HS-5 (cell line): ENCODE measurements around the gene FSCN2.
"Not testable (repeated sequence)": the region's sequence is repeated elsewhere in the genome, so short reads cannot be mapped to it uniquely, and the experiment has no call there.

ENCODE experiments used
- DNase-seq: peaks from one replicate; pipeline ENCODE4 v3.0.0-alpha.2; 2012; ENCODE audit warnings: low read depth

The FSCN2 gene

GRCh38 chr17:81526662-81527571 lies 1.3 kb upstream of the FSCN2 start:
- no peak for DNase-seq

DNA sequence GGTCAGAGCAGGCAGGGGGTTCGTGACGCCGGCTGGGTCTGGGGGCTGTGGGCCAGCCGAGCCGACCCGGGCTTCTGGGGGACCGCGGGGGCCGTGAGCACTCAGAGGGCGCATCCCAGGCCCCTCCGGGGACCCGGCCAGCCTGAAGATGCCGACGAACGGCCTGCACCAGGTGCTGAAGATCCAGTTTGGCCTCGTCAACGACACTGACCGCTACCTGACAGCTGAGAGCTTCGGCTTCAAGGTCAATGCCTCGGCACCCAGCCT lies 140 bp downstream of the FSCN2 start:
- DNase-seq, result no peak

DNA sequence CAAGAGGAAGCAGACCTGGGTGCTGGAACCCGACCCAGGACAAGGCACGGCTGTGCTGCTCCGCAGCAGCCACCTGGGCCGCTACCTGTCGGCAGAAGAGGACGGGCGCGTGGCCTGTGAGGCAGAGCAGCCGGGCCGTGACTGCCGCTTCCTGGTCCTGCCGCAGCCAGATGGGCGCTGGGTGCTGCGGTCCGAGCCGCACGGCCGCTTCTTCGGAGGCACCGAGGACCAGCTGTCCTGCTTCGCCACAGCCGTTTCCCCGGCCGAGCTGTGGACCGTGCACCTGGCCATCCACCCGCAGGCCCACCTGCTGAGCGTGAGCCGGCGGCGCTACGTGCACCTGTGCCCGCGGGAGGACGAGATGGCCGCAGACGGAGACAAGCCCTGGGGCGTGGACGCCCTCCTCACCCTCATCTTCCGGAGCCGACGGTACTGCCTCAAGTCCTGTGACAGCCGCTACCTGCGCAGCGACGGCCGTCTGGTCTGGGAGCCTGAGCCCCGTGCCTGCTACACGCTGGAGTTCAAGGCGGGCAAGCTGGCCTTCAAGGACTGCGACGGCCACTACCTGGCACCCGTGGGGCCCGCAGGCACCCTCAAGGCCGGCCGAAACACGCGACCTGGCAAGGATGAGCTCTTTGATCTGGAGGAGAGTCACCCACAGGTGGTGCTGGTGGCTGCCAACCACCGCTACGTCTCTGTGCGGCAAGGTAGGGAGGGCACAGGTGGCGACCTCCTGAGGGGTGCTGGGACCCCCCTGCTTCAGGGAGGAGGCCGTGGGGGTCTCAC lies 667 bp downstream of the FSCN2 start:
- no peak for DNase-seq

GRCh38 chr17:81529437-81529803 lies 1.2 kb downstream of the FSCN2 start:
- DNase-seq, result no peak

DNA sequence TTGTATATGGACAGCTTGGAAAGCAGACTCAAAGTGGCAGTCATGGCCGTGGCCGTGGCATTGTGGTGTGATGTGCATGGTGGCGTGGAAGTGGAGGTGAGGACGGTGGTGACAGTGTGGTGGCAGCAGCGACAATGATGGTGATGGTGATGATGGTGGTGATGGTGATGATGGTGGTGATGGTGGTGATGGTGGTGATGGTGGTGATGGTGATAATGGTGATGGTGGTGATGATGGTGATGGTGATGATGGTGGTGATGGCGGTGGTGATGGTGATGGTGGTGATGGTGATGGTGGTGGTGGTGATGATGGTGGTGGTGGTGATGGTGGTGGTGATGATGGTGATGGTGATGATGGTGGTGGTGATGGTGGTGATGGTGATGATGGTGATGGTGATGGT lies 2.8 kb downstream of the FSCN2 start:
- not testable (repeated sequence) for DNase-seq

DNA sequence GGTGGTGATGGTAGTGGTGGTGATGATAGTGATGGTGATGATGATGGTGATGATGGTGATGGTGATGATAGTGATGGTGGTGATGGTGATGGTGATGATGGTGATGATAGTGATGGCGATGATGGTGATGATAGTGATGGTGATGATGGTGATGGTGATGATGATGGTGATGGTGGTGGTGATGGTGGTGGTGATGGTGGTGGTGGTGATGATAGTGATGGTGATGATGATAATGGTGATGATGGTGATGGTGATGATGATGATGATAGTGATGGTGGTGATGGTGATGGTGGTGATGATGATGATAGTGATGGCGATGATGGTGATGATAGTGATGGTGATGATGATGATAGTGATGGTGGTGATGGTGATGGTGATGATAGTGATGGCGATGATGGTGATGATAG lies 3.8 kb downstream of the FSCN2 start:
- not testable (repeated sequence) for DNase-seq

- no peak for DNase-seq
These were observed 4.5 kb downstream of the FSCN2 start for GRCh38 chr17:81532490-81533287.

GRCh38 chr17:81533339-81534141 lies 5.4 kb downstream of the FSCN2 start:
- DNase-seq, result no peak

- DNase-seq, result no peak
These were observed 6.2 kb downstream of the FSCN2 start for GRCh38 chr17:81534157-81535006.

DNA sequence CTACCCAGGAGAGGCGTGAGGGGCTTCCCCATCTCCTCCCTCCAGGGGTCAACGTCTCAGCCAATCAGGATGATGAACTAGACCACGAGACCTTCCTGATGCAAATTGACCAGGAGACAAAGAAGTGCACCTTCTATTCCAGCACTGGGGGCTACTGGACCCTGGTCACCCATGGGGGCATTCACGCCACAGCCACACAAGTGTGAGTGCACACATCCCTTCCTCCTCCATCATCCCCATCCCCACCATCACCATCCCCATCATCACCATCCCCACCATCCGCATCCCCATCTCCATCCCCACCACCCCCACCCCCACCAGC lies 6.8 kb downstream of the FSCN2 start:
- no peak for DNase-seq

DNA sequence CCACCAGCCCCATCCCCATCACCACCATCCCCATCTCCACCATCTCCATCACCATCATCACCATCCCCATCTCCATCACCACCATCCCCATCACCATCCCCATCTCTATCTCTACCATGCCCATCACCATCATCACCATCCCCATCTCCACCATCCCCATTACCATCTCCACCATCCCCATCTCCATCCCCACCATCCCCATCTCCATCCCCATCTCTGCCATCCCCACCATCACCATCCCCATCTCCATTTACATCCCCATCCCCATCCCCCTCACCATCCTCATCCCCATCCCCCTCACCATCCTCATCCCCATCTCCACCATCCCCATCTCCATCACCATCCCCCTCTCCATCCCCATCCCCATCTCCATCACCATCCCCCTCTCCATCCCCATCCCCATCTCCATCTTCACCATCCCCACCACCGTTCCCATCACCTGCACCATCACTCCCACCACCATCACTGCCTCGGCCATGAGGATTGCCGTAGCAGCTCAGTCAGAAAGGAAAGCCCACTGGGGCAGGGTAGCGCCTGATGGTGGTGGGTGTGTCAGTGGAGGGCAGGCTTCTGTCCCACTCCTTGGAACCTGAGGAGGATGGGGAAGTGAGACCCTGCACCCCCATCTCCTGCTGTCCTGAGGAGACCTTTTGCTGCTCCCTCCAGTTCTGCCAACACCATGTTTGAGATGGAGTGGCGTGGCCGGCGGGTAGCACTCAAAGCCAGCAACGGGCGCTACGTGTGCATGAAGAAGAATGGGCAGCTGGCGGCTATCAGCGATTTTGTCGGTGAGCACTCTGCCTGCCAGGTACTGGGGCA lies 7.5 kb downstream of the FSCN2 start:
- no peak for DNase-seq

DNA sequence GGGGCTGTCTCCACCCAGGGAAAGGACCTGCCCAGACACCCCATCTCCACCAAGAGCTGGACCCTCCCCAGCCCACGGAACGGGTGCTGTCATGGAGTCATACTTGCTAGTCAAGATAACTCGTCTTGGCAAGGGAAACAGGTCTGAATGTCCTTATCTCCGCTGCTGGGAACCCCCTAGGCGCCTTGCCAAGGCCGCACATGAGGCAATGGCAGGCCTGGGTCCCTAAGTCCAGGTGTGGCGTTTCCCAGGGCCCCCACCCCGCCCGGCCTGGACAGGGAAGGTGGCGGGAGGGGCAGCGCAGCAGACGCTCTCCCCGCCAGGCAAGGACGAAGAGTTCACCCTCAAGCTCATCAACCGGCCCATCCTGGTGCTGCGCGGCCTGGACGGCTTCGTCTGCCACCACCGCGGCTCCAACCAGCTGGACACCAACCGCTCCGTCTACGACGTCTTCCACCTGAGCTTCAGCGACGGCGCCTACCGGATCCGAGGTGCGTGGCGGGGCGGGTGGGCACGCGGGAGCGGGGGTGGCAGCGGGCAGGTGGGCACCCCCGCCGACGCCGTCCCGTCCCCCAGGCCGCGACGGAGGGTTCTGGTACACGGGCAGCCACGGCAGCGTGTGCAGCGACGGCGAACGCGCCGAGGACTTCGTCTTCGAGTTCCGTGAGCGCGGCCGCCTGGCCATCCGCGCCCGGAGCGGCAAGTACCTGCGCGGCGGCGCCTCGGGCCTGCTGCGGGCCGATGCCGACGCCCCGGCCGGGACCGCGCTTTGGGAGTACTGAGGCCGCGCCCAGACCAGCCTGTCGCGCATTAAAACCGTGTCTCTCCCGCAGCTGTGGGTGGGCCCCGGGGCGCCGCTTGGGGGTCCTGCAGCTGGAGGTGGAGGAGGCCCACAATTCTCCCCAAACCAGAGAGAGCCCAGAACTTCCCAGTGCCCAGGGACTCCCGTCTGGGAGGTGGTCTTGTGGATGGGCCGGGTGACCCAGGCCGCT lies 8.4 kb downstream of the FSCN2 start:
- no peak for DNase-seq

DNA sequence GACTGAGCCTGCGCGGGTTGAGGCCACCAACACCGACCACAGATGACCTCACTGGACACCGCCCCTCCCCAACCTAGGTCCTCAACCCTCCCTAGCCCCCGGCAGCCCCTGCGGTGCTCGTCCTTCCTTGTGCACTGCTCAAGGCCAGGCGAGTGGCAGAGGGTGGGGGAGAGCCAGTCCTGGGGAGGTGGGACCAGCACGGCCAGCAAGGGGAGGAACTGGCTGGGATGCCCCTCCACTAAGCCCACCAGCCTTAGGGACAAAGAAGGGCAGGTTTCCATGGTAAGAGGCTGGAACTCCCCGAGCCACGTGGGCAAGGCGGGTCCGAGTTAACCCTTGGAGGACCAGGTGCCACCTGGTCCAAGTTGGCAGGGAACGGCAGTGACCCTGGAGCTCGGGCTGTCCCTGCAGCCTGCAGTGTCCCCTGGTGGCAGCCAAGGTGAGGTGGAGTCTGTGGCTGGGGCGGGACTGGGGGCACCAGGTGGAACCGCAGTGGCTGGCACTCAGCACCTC lies 9.2 kb downstream of the FSCN2 start:
- DNase-seq, result no peak

- no peak for DNase-seq
These were observed 9.8 kb downstream of the FSCN2 start for GRCh38 chr17:81537856-81538555.

DNA sequence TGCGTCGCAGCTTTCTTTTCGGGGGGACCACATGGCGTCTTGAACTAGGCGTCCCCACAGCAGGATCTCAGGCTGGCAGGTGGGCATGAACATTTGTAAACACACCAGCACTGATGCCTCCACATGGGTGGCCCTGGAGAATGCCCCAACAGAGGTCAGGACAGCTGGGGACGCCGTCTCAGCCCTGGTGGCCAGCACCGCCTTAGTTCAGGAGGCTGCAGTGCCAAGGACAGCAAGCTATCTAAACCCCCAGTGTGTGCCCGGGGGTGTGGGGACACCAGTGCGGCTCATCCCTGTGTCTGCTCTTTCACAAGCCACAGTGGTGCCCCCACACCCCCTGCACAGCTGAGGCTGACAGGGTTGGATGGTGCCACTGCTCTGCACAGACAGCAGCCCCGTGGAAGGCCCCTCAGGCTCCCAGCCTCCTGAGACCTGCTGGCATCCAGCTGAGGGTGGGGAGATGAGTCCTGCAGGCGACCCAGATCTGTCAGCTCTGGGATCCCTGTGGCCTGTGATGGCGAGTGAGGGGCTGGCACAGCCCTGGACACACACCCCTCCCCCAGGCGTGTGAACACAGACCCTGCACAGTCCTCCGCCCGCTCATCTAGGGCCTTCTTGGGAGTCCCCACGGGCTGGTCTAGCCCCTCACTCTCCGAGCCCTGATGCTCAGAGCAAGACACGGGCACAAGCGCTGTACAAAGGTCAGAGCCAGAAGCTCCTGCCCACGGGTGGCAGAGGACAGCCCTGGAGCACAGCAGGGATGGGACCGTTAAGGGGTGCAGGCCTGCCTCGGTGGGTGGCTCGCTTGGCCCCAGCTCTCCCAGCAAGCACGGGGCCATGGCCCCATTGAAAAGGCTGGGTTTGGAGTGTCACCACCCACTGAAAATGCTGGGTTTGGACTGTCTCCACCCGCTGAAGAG lies 10.7 kb downstream of the FSCN2 start:
- DNase-seq, result no peak

DNA sequence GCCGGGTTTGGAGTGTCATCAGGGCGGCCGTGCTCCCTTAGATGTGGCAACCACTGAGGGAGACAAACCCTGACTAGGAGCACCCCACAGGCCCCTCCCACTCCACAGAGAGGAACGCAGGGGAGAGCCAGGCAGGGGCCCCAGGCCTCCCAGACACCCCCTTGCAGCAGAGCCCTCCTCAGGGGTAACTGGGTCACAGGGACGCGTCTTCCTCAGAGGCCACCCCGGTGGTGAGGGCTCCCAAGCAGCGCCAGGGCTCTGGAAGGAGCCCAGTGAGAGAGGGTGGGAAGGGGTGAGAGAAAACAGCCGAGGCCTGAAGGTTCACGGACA lies 11.4 kb downstream of the FSCN2 start:
- no peak for DNase-seq
